ENCODE measurements around the gene NRIP3. TPM values are rescaled to one million over a fixed set of nuclear protein-coding genes. Genes with fewer than 3 reads are reported as not detected.

NRIP3 gene
- polyA plus RNA-seq, 3 donors: 0.28 to 4.8 (median 1.0) TPM

- Histone ChIP-seq H3K4me3 (replicated peaks in 1 of 3; ENCODE audit: low read depth in 2 of 3, low read length in 3 of 3) (no peak overlapping the region), H3K4me1 (ENCODE audit: control insufficient read depth in 1 of 2, insufficient read depth in 2 of 2, low read length in 2 of 2) (peaks cover 9 to 12% of the 10 kb centered on the region in 2 donors), H3K36me3 (replicated peaks in 1 of 2; ENCODE audit: control insufficient read depth in 1 of 2, insufficient read depth in 2 of 2, low read length in 2 of 2) (no peaks in the 10 kb centered on the region), H3K79me2 (ENCODE audit: insufficient read depth, low read length) (no peaks in the 10 kb centered on the region), H2AFZ (ENCODE audit: insufficient read depth, low read depth, low read length, poor library complexity, severe bottlenecking) (no peak overlapping the region), H3K27ac (ENCODE audit: low read depth in 1 of 2, low read length in 2 of 2) (no peak overlapping the region), H3K4me2 (replicated peaks; ENCODE audit: extremely low read depth, low read length, poor library complexity, severe bottlenecking) (no peak overlapping the region), H3K9me3 (replicated peaks in 1 of 2; ENCODE audit: control insufficient read depth in 1 of 2, insufficient read depth in 1 of 2, low read length in 2 of 2) (no peaks in the 10 kb centered on the region), H4K20me1 (ENCODE audit: insufficient read depth, low read length) (no peaks in the 10 kb centered on the region), H3K27me3 (ENCODE audit: control insufficient read depth in 2 of 2, insufficient read depth in 2 of 2, low read length in 2 of 2) (no peaks in the 10 kb centered on the region), H3K9ac (ENCODE audit: insufficient read depth, low read length, poor library complexity, severe bottlenecking) (no peak overlapping the region)
- Mint-ChIP-seq H3K27me3 (ENCODE audit: low read depth in 3 of 3) (peaks cover 0 to 2% (median 0%) of the 10 kb centered on the region in 3 donors), H3K4me3 (no peak overlapping the region), H3K27ac (no peak overlapping the region), H3K9me3 (peaks cover 0 to 1% (median 0%) of the 10 kb centered on the region in 7 donors), H3K36me3 (peaks cover 0 to 3% of the 10 kb centered on the region in 2 donors), H3K4me1 (peaks cover 19% of the 10 kb centered on the region)
- intact Hi-C loops (cut with micrococcal nuclease): no loop called here
- DNase-seq: no peak
- no peak for TF ChIP-seq CTCF (IDR thresholded peaks at IDR 0.05)
- no CpG with 5 or more reads among the region's 5 CpGs for WGBS (ENCODE audit: insufficient coverage)
Observed at GRCh38 chr11:8985462-8985861, 18.3 kb downstream of the NRIP3 start.

GRCh38 chr11:8983552-8983951 lies 20.2 kb downstream of the NRIP3 start:
- Histone ChIP-seq H2AFZ (ENCODE audit: insufficient read depth, low read depth, low read length, poor library complexity, severe bottlenecking) (no peak overlapping the region), H3K27me3 (ENCODE audit: control insufficient read depth in 2 of 2, insufficient read depth in 2 of 2, low read length in 2 of 2) (no peaks in the 10 kb centered on the region), H3K9ac (ENCODE audit: insufficient read depth, low read length, poor library complexity, severe bottlenecking) (no peak overlapping the region), H3K79me2 (ENCODE audit: insufficient read depth, low read length) (no peaks in the 10 kb centered on the region), H3K4me3 (replicated peaks in 1 of 3; ENCODE audit: low read depth in 2 of 3, low read length in 3 of 3) (no peak overlapping the region), H3K4me1 (ENCODE audit: control insufficient read depth in 1 of 2, insufficient read depth in 2 of 2, low read length in 2 of 2) (no peaks in the 10 kb centered on the region), H3K27ac (ENCODE audit: low read depth in 1 of 2, low read length in 2 of 2) (no peak overlapping the region), H4K20me1 (ENCODE audit: insufficient read depth, low read length) (no peaks in the 10 kb centered on the region), H3K4me2 (replicated peaks; ENCODE audit: extremely low read depth, low read length, poor library complexity, severe bottlenecking) (no peak overlapping the region), H3K36me3 (replicated peaks in 1 of 2; ENCODE audit: control insufficient read depth in 1 of 2, insufficient read depth in 2 of 2, low read length in 2 of 2) (no peaks in the 10 kb centered on the region), H3K9me3 (replicated peaks in 1 of 2; ENCODE audit: control insufficient read depth in 1 of 2, insufficient read depth in 1 of 2, low read length in 2 of 2) (no peaks in the 10 kb centered on the region)
- no peak for DNase-seq
- no peak for TF ChIP-seq CTCF (IDR thresholded peaks at IDR 0.05)
- 80% methylated on average over 2 of the region's 2 CpGs for WGBS (ENCODE audit: insufficient coverage)
- H3K27ac Mint-ChIP-seq: peak overlapping the region in 1 of 7 donors; percentile 8
- H3K36me3 Mint-ChIP-seq: peaks cover 0 to 3% of the 10 kb centered on the region in 2 donors
- no peak overlapping the region for H3K4me3 Mint-ChIP-seq
- H3K4me1 Mint-ChIP-seq: peaks cover 2% of the 10 kb centered on the region
- intact Hi-C loops (cut with micrococcal nuclease): no loop called here
- H3K27me3 Mint-ChIP-seq (ENCODE audit: low read depth in 3 of 3): peaks cover 0 to 2% (median 0%) of the 10 kb centered on the region in 3 donors
- peaks cover 0 to 1% (median 0%) of the 10 kb centered on the region in 7 donors for H3K9me3 Mint-ChIP-seq

Measured in CD14-positive monocyte (primary cell).